Prostate gland (tissue), 2 donors: Measurements from ENCODE around the gene TTL. TPM values are rescaled to one million over a fixed set of nuclear protein-coding genes. Genes with fewer than 3 reads are reported as not detected.

Source experiments
- DNase-seq: peaks from one replicate; pipeline ENCODE4 v3.0.0-alpha.2; 2019; ENCODE audit warnings: low spot score
- H3K27ac ChIP-seq, 2 donors: fragments of 200-600 bp; sonication (generic); 2 replicates each; pipeline ENCODE4 v1.5.1; 2017 to 2019
- H3K27me3 ChIP-seq: fragments of 200-600 bp; sonication (generic); replicated peaks from 2 replicates; pipeline ENCODE4 v1.5.1; 2019; ENCODE audit not compliant: insufficient read depth
- H3K36me3 ChIP-seq, 2 donors: fragments of 200-600 bp; sonication (generic); 1 replicate in 1 of 2; 2 replicates in 1 of 2; pipeline versions ENCODE4 v1.5.1 to v1.8.1; 2017 to 2019
- H3K4me1 ChIP-seq: fragments of 200-600 bp; sonication (generic); replicated peaks from 2 replicates; pipeline ENCODE4 v1.5.1; 2019
- H3K4me3 ChIP-seq, 2 donors: fragments of 200-600 bp; sonication (generic); 2 replicates each; pipeline ENCODE4 v1.5.1; 2017 to 2019
- H3K9me3 ChIP-seq: fragments of 200-600 bp; sonication (generic); 2 replicates; pipeline ENCODE4 v1.5.1; 2017
- POLR2A ChIP-seq: fragments of 450-650 bp; IDR thresholded peaks from one replicate; pipeline ENCODE4 v1.6.1; 2016; ENCODE audit warnings: antibody characterized with exemption, mild to moderate bottlenecking
- POLR2AphosphoS5 ChIP-seq: sonication (generic); formaldehyde crosslinking; IDR thresholded peaks from one replicate; pipeline ENCODE4 v1.6.1; 2017; ENCODE audit warnings: antibody characterized with exemption
- WGBS: methylation state at CpG from one replicate; pipeline ENCODE4 v1.1.5; 2018; 5-methylcytosine and 5-hydroxymethylcytosine counted together
- intact Hi-C: fragments of 100-400 bp; cut with DNase I; formaldehyde crosslinking; loops from one replicate; pipeline ENCODE4 v1.14.2; 2022
- total RNA-seq, 2 donors: library from RNA; depleted of rRNA; stranded (reverse); fragments of >200 nt; gene quantifications; one replicate each; pipeline ENCODE4 v1.1.0, GENCODE V29; 2016
- TF ChIP-seq, protein P1 (sequence below), 4 experiments: fragments of 200-600 bp in 2 of 4; fragments of 450-650 bp in 2 of 4; sonication (generic) in 2 of 4; IDR thresholded peaks; 1 replicate in 3 of 4; 2 replicates in 1 of 4; pipeline ENCODE4 v1.5.1; 2016 to 2019; ENCODE audit warnings: antibody characterized with exemption in 4 of 4, mild to moderate bottlenecking in 2 of 4, moderate library complexity in 2 of 4

The TTL gene
- total RNA-seq, 2 donors from 2014 or later, result 8.2 to 12.0 TPM

- WGBS, result under 1% methylated on average over 54 of the region's 54 CpGs
- intact Hi-C loops, result loop anchor here (2.0 to 10.0 kb wide), 6 partner anchors 42 to 530 kb away; partner anchors contain the start of genes POLR1B, TMEM87B, TTL and ZC3H8
These were observed 102.4 kb downstream of the TTL start, which contains the start of gene CHCHD5 for GRCh38 chr2:112584134-112584890. CHCHD5 (plus strand) TSS chr2:112584609; CDS start chr2:112584648, 39 bp downstream.

DNA sequence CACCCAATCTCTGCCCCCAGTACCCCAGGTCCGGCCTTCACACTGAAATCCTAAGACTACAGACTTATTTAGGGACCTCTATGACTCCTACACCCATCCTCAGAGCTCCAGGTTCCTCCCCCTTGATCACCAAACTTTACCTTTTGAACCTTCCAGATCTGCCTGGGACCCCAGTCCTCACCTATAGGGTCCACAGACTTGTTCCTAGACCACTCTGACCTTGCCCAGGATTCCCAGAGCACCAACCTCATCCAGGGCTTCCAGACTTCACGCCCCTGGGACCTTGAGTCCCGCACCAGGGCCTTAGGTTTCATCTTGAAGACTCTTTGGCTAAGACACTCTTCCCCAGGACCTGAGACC is 102.9 kb downstream of the TTL start:
- TF ChIP-seq, protein P1, sequence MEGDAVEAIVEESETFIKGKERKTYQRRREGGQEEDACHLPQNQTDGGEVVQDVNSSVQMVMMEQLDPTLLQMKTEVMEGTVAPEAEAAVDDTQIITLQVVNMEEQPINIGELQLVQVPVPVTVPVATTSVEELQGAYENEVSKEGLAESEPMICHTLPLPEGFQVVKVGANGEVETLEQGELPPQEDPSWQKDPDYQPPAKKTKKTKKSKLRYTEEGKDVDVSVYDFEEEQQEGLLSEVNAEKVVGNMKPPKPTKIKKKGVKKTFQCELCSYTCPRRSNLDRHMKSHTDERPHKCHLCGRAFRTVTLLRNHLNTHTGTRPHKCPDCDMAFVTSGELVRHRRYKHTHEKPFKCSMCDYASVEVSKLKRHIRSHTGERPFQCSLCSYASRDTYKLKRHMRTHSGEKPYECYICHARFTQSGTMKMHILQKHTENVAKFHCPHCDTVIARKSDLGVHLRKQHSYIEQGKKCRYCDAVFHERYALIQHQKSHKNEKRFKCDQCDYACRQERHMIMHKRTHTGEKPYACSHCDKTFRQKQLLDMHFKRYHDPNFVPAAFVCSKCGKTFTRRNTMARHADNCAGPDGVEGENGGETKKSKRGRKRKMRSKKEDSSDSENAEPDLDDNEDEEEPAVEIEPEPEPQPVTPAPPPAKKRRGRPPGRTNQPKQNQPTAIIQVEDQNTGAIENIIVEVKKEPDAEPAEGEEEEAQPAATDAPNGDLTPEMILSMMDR (IDR thresholded peaks at IDR 0.05), result no peak
- TF ChIP-seq POLR2A, result no peak
- no peak for TF ChIP-seq POLR2AphosphoS5
- no peaks in the 10 kb centered on the region for H3K9me3 ChIP-seq
- intact Hi-C loops, result loop anchor here (2.0 to 10.0 kb wide), 6 partner anchors 43 to 530 kb away; partner anchors contain the start of genes POLR1B, TMEM87B, TTL and ZC3H8
- peak overlapping the region; percentile 90 to 92 for H3K27ac ChIP-seq
- DNase-seq, result no peak
- 60% methylated on average over 3 of the region's 3 CpGs for WGBS
- peaks cover 5% of the 10 kb centered on the region for H3K4me1 ChIP-seq
- no peaks in the 10 kb centered on the region for H3K27me3 ChIP-seq
- H3K36me3 ChIP-seq, result no peaks in the 10 kb centered on the region
- H3K4me3 ChIP-seq, result peak overlapping the region; percentile 47 to 51

More at GRCh38 chr2:112584134-112584890, 102.4 kb downstream of the TTL start, which contains the start of gene CHCHD5:
- Histone ChIP-seq H3K27me3 (no peaks in the 10 kb centered on the region), H3K4me1 (peaks cover 5% of the 10 kb centered on the region), H3K36me3 (no peaks in the 10 kb centered on the region), H3K27ac (peak within 1 kb of the TSS; percentile 90 to 92), H3K9me3 (no peaks in the 10 kb centered on the region), H3K4me3 (peak within 1 kb of the TSS; percentile 47 to 51)
- TF ChIP-seq POLR2AphosphoS5 (peak; percentile 97), POLR2A (peak; percentile 38)
- TF ChIP-seq, protein P1 (IDR thresholded peaks at IDR 0.05), result peak in 3 of 4 experiments; percentile 29 to 54 (median 50)
- peak; percentile 95 for DNase-seq

DNA sequence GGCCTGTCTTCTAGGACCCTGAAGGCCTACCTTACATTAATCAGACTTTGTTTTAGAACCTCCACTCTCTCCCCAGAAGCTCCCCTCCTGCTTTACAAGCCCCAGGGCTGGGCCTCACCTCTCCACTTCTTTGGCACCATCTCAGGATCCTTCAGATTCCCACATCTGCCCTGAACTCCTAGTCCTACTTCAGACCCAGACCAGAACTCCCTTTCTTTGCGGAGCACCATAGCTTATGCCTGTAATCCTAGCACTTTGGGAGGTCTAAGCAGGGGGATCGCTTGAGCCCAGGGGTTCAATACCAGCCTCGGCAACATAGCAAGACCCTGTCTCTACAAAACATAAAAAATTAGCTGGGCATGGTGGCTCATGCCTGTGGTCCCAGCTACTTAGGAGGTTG is 103.4 kb downstream of the TTL start:
- H3K4me3 ChIP-seq, result peak overlapping the region in 1 of 2 donors; percentile 51
- peak overlapping the region in 1 of 2 donors; percentile 90 for H3K27ac ChIP-seq
- H3K9me3 ChIP-seq, result no peaks in the 10 kb centered on the region
- H3K27me3 ChIP-seq, result no peaks in the 10 kb centered on the region
- intact Hi-C loops, result loop anchor here (2.0 to 10.0 kb wide), 2 partner anchors 61 to 531 kb away; partner anchors contain the start of gene TMEM87B
- TF ChIP-seq POLR2A, result no peak
- TF ChIP-seq, protein P1 (IDR thresholded peaks at IDR 0.05), result no peak
- no peak for TF ChIP-seq POLR2AphosphoS5
- H3K36me3 ChIP-seq, result no peaks in the 10 kb centered on the region
- DNase-seq, result no peak
- peaks cover 5% of the 10 kb centered on the region for H3K4me1 ChIP-seq
- WGBS, result 95% methylated on average over 3 of the region's 3 CpGs

- Histone ChIP-seq H3K27ac (no peak overlapping the region), H3K36me3 (no peaks in the 10 kb centered on the region), H3K27me3 (no peaks in the 10 kb centered on the region), H3K9me3 (no peaks in the 10 kb centered on the region), H3K4me3 (no peak overlapping the region), H3K4me1 (peaks cover 5% of the 10 kb centered on the region)
- DNase-seq, result no peak
- 92% methylated on average over 18 of the region's 18 CpGs for WGBS
- intact Hi-C loops, result loop anchor here (2.0 to 10.0 kb wide), 2 partner anchors 61 to 531 kb away; partner anchors contain the start of gene TMEM87B
- TF ChIP-seq POLR2A, result no peak
- TF ChIP-seq, protein P1 (IDR thresholded peaks at IDR 0.05), result no peak
- TF ChIP-seq POLR2AphosphoS5, result no peak
These were observed 104.0 kb downstream of the TTL start for GRCh38 chr2:112585873-112586464.
